AG20443 (cell line): ENCODE results near the gene TSC2.
"Not testable (repeated sequence)": the region's sequence is repeated elsewhere in the genome, so short reads cannot be mapped to it uniquely, and the experiment has no call there.

Experiments used
- DNase-seq: peaks from one replicate; pipeline ENCODE4 v3.0.0; 2012; ENCODE audit warnings: low spot score, mixed read lengths

TSC2 gene

DNA sequence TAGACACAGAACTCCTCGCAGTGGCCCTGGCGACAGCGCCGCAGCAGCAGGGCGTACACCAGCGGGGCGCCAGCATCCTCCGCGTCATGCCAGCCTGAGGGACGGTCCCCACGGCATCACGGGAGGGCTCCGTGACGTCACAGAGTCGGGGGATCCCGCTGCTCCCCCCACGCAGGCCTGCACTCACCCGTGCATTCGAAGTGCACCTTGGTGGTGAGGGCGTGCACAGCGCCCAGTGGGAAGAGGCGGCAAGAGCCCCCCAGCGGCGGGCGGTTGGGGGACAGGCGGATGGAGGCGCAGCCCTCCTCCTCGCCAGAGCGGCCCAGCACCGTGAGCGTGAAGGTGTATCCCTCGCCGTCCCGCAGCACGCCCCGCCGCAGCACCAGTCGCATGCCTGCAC, 58.4 kb downstream of the TSC2 start:
- not testable (repeated sequence) for DNase-seq

DNA sequence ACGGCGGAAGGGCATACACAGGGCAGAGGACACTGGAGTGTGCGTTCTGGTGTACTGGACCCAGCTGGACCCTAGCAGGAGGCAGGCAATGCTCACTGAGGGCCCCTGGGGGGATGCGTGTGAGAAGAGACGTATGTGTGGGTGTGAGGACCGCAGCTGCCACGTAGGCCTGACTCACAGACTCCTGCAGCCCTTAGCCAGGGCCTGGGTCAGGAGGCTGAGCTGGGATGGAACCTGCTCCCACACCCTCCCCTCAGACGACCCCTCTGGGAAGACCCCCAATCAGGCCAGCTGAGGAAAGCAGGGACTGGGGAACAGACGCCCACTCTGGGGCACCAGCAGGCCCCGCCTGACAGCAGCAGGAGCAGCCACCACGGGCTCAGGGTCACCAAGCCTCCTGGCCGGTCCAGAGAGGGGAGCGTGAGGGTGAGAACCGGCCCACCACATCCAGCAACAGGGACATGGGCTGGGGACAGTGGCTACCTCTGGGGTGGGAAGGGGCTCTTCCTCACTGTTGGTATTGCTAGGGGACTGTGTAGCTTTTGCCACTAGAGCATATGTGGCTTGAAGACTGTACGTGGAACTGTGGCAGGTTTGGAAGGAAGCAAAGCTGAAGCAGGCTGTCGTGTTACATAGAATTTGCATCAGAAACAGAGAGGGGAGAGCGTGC, 59.5 kb downstream of the TSC2 start:
- DNase-seq, result peak; percentile 26

GRCh38 chr16:2107791-2108125, 60.0 kb downstream of the TSC2 start:
- DNase-seq, result not testable (repeated sequence)

- not testable (repeated sequence) for DNase-seq
Observed at GRCh38 chr16:2108446-2109270, 60.9 kb downstream of the TSC2 start.

- not testable (repeated sequence) for DNase-seq
Observed at GRCh38 chr16:2109271-2109580, 61.4 kb downstream of the TSC2 start.

GRCh38 chr16:2109872-2110271, 62.1 kb downstream of the TSC2 start:
- not testable (repeated sequence) for DNase-seq

- not testable (repeated sequence) for DNase-seq
Observed at GRCh38 chr16:2110332-2111008, 62.7 kb downstream of the TSC2 start.

GRCh38 chr16:2111009-2111353, 63.2 kb downstream of the TSC2 start:
- not testable (repeated sequence) for DNase-seq

GRCh38 chr16:2111412-2112335, 63.9 kb downstream of the TSC2 start:
- not testable (repeated sequence) for DNase-seq

GRCh38 chr16:2112539-2113106, 64.8 kb downstream of the TSC2 start:
- not testable (repeated sequence) for DNase-seq

GRCh38 chr16:2114225-2114624, 66.4 kb downstream of the TSC2 start:
- not testable (repeated sequence) for DNase-seq

DNA sequence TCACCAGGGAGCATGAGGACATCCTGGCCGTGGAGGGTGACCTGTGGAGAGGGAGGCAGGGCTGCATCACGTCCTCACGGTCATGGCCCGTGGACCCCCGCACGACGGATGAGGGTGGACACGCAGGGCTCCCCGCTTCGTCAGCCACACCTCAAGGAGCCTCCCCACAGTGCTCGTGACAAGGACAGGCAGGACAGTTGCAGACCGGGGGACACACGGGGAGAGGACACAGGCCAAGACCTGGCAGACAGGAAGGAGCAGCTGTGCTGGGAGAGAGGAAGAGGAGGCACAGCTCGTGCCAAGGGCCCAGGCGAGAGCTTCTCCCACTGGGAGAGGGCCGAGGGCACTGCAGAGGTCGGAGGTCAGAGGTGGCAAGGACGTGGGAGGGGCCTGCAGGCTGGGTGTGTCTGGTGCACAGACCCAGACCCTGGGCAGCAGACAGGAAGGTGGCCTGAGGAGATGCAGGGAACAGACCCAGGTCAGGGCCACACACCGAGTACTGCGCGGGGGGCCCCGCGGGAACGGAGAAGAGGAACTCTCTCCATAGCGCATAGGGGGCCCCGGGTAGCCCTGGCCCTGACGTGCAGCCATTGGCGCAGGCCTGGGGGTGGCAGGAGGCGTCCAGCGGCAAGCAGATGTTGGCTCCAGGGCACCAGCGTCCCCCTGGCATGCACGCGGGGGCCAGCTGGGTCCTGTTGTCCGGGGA, 67.3 kb downstream of the TSC2 start:
- not testable (repeated sequence) for DNase-seq

GRCh38 chr16:2115591-2115973, 67.8 kb downstream of the TSC2 start:
- no peak for DNase-seq

GRCh38 chr16:2116428-2116827, 68.6 kb downstream of the TSC2 start:
- not testable (repeated sequence) for DNase-seq

DNA sequence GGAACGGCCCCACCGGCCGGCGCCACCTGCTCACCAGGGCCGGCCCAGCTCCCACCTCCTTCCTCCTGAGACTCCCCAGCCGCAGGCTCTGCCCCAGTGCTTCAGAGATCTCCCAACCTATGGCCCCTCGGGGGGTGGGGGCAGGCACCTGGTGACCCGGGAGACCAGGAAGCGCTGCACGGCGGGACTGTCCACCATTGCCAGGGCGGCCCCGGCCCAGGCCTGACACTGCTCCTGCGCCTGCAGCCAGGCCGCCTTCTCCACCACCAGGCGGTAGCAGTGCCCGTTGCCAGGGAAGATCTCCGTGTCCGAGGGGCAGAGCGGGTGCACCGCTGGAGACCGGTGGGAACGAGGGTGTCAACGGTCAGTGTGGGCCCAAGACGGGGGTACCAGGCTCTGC, 69.6 kb downstream of the TSC2 start:
- DNase-seq, result not testable (repeated sequence)

- DNase-seq, result not testable (repeated sequence)
Observed at GRCh38 chr16:2117960-2118722, 70.4 kb downstream of the TSC2 start.

DNA sequence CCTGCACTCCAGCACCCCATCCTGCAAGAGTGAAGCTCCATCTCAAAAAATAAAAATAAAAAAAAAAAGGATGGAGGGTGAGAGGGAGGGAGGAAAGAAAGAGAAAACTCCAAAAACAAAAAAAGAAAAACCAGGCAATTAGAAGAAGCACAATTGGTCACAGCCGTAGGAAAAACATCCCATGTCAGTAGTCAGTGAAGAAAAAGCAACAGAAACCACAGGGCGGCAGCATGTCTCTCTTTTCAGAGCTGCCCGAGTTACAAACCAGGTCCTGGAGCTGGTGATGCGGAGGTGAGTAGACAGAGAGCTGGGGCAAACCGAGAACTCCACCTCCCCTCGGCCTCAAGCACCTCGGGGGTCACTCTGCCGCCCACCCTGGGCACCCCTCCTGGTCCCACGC, 73.5 kb downstream of the TSC2 start:
- peak; percentile 50 for DNase-seq

DNA sequence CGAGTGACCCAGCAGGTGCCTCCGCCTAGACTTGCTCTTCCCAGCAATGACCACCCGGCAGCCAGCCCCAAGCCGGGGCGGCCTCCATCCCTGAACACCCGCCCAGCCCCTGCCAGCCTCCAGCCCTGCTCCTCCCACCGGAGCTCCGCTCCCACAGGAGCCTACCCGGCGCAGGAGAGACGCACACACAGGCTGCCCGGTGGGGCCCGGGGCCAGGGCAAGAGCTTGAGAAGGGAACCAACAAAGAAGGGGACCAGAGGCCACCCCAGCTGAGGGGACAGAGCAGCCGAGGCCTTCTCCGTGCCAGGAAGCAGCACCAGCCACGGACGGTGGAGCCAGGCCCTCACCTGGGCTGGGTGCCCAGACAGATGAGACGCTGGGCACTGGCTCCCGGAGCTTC, 74.1 kb downstream of the TSC2 start:
- no peak for DNase-seq

DNA sequence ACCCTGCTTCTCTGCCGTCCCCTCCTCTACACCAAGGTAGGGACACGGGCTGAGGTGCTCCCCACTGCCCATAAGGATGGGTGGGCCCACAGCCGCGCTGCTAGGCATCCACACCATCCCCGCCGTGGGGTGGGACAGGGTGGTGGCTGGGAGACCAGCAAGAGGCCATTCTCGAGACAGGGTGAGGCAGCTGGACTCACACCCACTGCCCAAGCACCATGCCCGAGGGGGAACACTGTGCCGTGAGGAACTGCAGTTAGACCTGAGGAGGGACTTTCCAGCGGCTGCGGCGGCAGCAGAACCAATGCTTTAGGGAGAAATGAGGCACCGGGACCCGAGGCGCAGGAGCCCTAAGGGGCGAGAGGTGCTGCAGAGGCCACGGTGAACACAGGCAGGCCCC, 74.6 kb downstream of the TSC2 start:
- DNase-seq, result no peak

GRCh38 chr16:2122934-2123683, 75.3 kb downstream of the TSC2 start:
- DNase-seq, result not testable (repeated sequence)
